Measurements from ENCODE around the gene TTBK1. TPM values are rescaled to one million over a fixed set of nuclear protein-coding genes. Genes with fewer than 3 reads are reported as not detected.

Gene TTBK1
- total RNA-seq, 2 experiments from 2014 or later: 0.09 to 0.11 TPM

- Mint-ChIP-seq H3K36me3 (ENCODE audit: low read depth) (peaks cover 2% of the 10 kb centered on the region), H3K27me3 (peaks cover 17% of the 10 kb centered on the region), H3K4me3 (no peak overlapping the region), H3K27ac (no peak overlapping the region), H3K9me3 (peaks cover 2% of the 10 kb centered on the region), H3K4me1 (ENCODE audit: low read depth) (no peaks in the 10 kb centered on the region)
- ChIA-PET POLR2A (no interaction called here), CTCF (no interaction called here)
- ATAC-seq (no peak), DNase-seq (no peak)
- TF ChIP-seq, protein P1, sequence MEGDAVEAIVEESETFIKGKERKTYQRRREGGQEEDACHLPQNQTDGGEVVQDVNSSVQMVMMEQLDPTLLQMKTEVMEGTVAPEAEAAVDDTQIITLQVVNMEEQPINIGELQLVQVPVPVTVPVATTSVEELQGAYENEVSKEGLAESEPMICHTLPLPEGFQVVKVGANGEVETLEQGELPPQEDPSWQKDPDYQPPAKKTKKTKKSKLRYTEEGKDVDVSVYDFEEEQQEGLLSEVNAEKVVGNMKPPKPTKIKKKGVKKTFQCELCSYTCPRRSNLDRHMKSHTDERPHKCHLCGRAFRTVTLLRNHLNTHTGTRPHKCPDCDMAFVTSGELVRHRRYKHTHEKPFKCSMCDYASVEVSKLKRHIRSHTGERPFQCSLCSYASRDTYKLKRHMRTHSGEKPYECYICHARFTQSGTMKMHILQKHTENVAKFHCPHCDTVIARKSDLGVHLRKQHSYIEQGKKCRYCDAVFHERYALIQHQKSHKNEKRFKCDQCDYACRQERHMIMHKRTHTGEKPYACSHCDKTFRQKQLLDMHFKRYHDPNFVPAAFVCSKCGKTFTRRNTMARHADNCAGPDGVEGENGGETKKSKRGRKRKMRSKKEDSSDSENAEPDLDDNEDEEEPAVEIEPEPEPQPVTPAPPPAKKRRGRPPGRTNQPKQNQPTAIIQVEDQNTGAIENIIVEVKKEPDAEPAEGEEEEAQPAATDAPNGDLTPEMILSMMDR (IDR thresholded peaks at IDR 0.05): no peak
- intact Hi-C loops (cut with micrococcal nuclease): no loop called here
Observed at GRCh38 chr6:43235841-43236240, 7.4 kb upstream of the TTBK1 start.

GRCh38 chr6:43239054-43239453, 4.2 kb upstream of the TTBK1 start:
- no peak for ATAC-seq

DNA sequence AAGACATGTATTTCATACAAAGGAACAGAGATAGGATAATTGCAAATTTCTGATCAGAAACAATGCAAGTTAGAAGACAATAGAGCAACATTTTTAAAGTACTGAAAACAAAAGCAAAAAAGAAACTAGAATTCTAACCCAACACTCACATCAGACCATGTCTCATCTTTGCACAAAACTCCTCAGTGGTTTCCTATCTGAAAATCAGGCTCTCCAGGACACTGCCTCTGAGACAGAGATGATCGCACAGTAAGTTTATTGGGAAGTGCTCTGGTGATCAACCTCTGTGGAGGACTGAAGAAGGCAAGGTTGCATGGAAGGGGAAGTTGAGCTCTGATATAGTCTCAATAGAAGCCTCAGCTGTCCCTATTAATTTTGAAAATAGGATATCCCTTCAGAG, 2.3 kb upstream of the TTBK1 start:
- intact Hi-C loops (cut with micrococcal nuclease): no loop called here
- Mint-ChIP-seq H3K36me3 (ENCODE audit: low read depth) (peaks cover 2% of the 10 kb centered on the region), H3K9me3 (peaks cover 2% of the 10 kb centered on the region), H3K4me3 (no peak overlapping the region), H3K27me3 (peaks cover 29% of the 10 kb centered on the region), H3K27ac (no peak overlapping the region), H3K4me1 (ENCODE audit: low read depth) (no peaks in the 10 kb centered on the region)
- POLR2A ChIA-PET: no interaction called here
- CTCF ChIA-PET: interaction anchor here (2.6 kb wide), 1 partner anchor 11 kb away, joined by 16 read pairs; the partner anchor contains the start of gene DNPH1
- no peak for ATAC-seq
- DNase-seq: no peak
- TF ChIP-seq, protein P1 (IDR thresholded peaks at IDR 0.05): no peak

More at GRCh38 chr6:43239054-43239453, 4.2 kb upstream of the TTBK1 start:
- intact Hi-C loops (cut with micrococcal nuclease): no loop called here
- Mint-ChIP-seq H3K4me1 (ENCODE audit: low read depth) (no peaks in the 10 kb centered on the region), H3K9me3 (peaks cover 2% of the 10 kb centered on the region), H3K27me3 (peaks cover 29% of the 10 kb centered on the region), H3K36me3 (ENCODE audit: low read depth) (peaks cover 2% of the 10 kb centered on the region), H3K4me3 (no peak overlapping the region), H3K27ac (no peak overlapping the region)
- TF ChIP-seq, protein P1 (IDR thresholded peaks at IDR 0.05): no peak
- ChIA-PET CTCF (interaction anchor here (2.2 kb wide), 1 partner anchor 10 kb away, joined by 30 read pairs; the partner anchor contains the start of gene DNPH1), POLR2A (interaction anchor here (1.9 kb wide), 1 partner anchor 10 kb away, joined by 11 read pairs; the partner anchor contains the start of gene DNPH1)
- DNase-seq: no peak

- CTCF ChIA-PET: interaction anchor here (2.6 kb wide), 1 partner anchor 12 kb away, joined by 16 read pairs; the partner anchor contains the start of gene DNPH1
- no peak overlapping the region for H3K4me3 Mint-ChIP-seq
- no peak for DNase-seq
- POLR2A ChIA-PET: no interaction called here
- intact Hi-C loops (cut with micrococcal nuclease): no loop called here
- H3K9me3 Mint-ChIP-seq: peaks cover 2% of the 10 kb centered on the region
- no peak overlapping the region for H3K27ac Mint-ChIP-seq
- TF ChIP-seq, protein P1 (IDR thresholded peaks at IDR 0.05): no peak
- no peaks in the 10 kb centered on the region for H3K4me1 Mint-ChIP-seq (ENCODE audit: low read depth)
- H3K27me3 Mint-ChIP-seq: peaks cover 29% of the 10 kb centered on the region
- H3K36me3 Mint-ChIP-seq (ENCODE audit: low read depth): peaks cover 2% of the 10 kb centered on the region
- ATAC-seq: no peak
Observed at GRCh38 chr6:43241446-43241845, 1.8 kb upstream of the TTBK1 start.

GRCh38 chr6:43243664-43244321, 512 bp downstream of the TTBK1 start:
- Mint-ChIP-seq H3K36me3 (ENCODE audit: low read depth) (peaks cover 2% of the 10 kb centered on the region), H3K27ac (no peak overlapping the region), H3K4me3 (no peak overlapping the region), H3K27me3 (peaks cover 27% of the 10 kb centered on the region), H3K4me1 (ENCODE audit: low read depth) (peaks cover 11% of the 10 kb centered on the region), H3K9me3 (peaks cover 2% of the 10 kb centered on the region)
- intact Hi-C loops (cut with micrococcal nuclease): no loop called here
- DNase-seq (no peak), ATAC-seq (no peak)
- POLR2A ChIA-PET: interaction anchor here (0.9 kb wide), 1 partner anchor 14 kb away, joined by 3 read pairs; no protein-coding TSS in a partner anchor
- TF ChIP-seq, protein P1 (IDR thresholded peaks at IDR 0.05): no peak
- CTCF ChIA-PET: interaction anchor here (0.7 kb wide), 1 partner anchor 14 kb away, joined by 3 read pairs; no protein-coding TSS in a partner anchor

Data from activated CD8-positive, alpha-beta T cell treated with anti-CD3 and anti-CD28 coated beads for 36 hours (primary cell).